ENCODE results near the gene BUB3.

GRCh38 chr10:123194056-123194455, 39.9 kb downstream of the BUB3 start:
- TF ChIP-seq CBX2 (IDR thresholded peaks at IDR 0.05; ENCODE audit: low read depth, low read length): no peak
- TF ChIP-seq CBX2 (CRISPR knock-in tag; IDR thresholded peaks at IDR 0.05; ENCODE audit: low read depth): no peak
- TF ChIP-seq PRMT3 (CRISPR knock-in tag; IDR thresholded peaks at IDR 0.05; ENCODE audit: borderline replicate concordance, low read depth): no peak
- TF ChIP-seq ZFP36L1 (CRISPR knock-in tag; IDR thresholded peaks at IDR 0.05): no peak
- TF ChIP-seq ZBTB43 (CRISPR knock-in tag; conservative IDR thresholded peaks at IDR 0.05): no peak
- TF ChIP-seq JUNB (CRISPR knock-in tag; IDR thresholded peaks at IDR 0.05; ENCODE audit: borderline replicate concordance): no peak
- TF ChIP-seq SMARCC2 (IDR thresholded peaks at IDR 0.05): no peak

Measured in HepG2 (cell line).